ENCODE measurements around the gene CHURC1. TPM values are rescaled to one million over a fixed set of nuclear protein-coding genes. Genes with fewer than 3 reads are reported as not detected.

The CHURC1 gene
- total and polyA plus RNA-seq, 2 of the 4 experiments (the other 2 are of a cell fraction), result 38.0 to 69.5 TPM

GRCh38 chr14:64951724-64952123 lies 37.5 kb downstream of the CHURC1 start:
- no peak overlapping the region for H3K4me2 ChIP-seq (ENCODE audit: low read depth, low read length)
- H3K27ac ChIP-seq (ENCODE audit: insufficient read depth, low read length), result no peak overlapping the region
- H2AFZ ChIP-seq (replicated peaks; ENCODE audit: low read length, poor library complexity), result no peak overlapping the region
- H2AK5ac ChIP-seq (ENCODE audit: low read depth, low read length), result no peak overlapping the region
- H3K79me1 ChIP-seq (ENCODE audit: low read depth in 1 of 2, low read length in 2 of 2), result no peaks in the 10 kb centered on the region; a peak in 1 of 4 replicates
- ChIA-PET CTCF (no interaction called here), POLR2A (ENCODE audit: unreplicated experiment) (no interaction called here)
- no peak overlapping the region for H2BK120ac ChIP-seq (ENCODE audit: low read depth, low read length)
- peaks cover 2% of the 10 kb centered on the region; the same call in 1 of the 2 replicates for H3K9me1 ChIP-seq (ENCODE audit: insufficient read depth, low read length)
- no peak overlapping the region for H2AK9ac ChIP-seq (replicated peaks; ENCODE audit: low read depth, low read length, poor library complexity)
- no peaks in the 10 kb centered on the region for H3K4me1 ChIP-seq (ENCODE audit: control insufficient read depth, insufficient read depth, low read length)
- no peak overlapping the region for H3K4ac ChIP-seq (ENCODE audit: low read depth, low read length)
- no peaks in the 10 kb centered on the region for H3K9me3 ChIP-seq (ENCODE audit: control insufficient read depth, insufficient read depth, low read length)
- no peak for TF ChIP-seq CTCF (conservative IDR thresholded peaks at IDR 0.05; ENCODE audit: low read depth, low read length)
- peaks cover 11% of the 10 kb centered on the region; the same call in 1 of the 2 replicates for H3K36me3 ChIP-seq (ENCODE audit: control insufficient read depth, insufficient read depth, low read length)
- DNase-seq, result no peak
- H4K5ac ChIP-seq (ENCODE audit: low read depth, low read length), result no peak overlapping the region
- H3K4me3 ChIP-seq (ENCODE audit: insufficient read depth, low read depth, low read length), result no peak overlapping the region
- no peak for ATAC-seq (ENCODE audit: low read depth)
- no TSS peak for BruUV-seq (replicated peaks)
- intact Hi-C loops (cut with micrococcal nuclease), result no loop called here
- no peak overlapping the region for H4K8ac ChIP-seq (ENCODE audit: low read depth in 2 of 2, low read length in 2 of 2)
- H3K27me3 ChIP-seq (ENCODE audit: control insufficient read depth, insufficient read depth, low read length), result no peaks in the 10 kb centered on the region
- H2BK20ac ChIP-seq (ENCODE audit: low read depth, low read length), result no peak overlapping the region
- no peak overlapping the region for H2BK15ac ChIP-seq (ENCODE audit: low read depth, low read length)
- no peak overlapping the region for H3K9ac ChIP-seq (ENCODE audit: low read depth, low read length)
- dilution Hi-C loops (cut with HindIII; ENCODE audit: low sequenced_read_pairs, unreplicated experiment), result no loop called here
- H4K91ac ChIP-seq (ENCODE audit: insufficient read depth, low read depth, low read length), result no peak overlapping the region
- in situ Hi-C loops (cut with MboI; ENCODE audit: low sequenced_read_pairs), result no loop called here
- no peak overlapping the region for H3K18ac ChIP-seq (ENCODE audit: low read depth, low read length)
- no peak overlapping the region for H2BK5ac ChIP-seq (ENCODE audit: low read depth, low read length, poor library complexity, severe bottlenecking)
- H4K20me1 ChIP-seq (ENCODE audit: insufficient read depth, low read length), result no peaks in the 10 kb centered on the region
- no peak overlapping the region for H3K14ac ChIP-seq (replicated peaks; ENCODE audit: low read depth, low read length)
- H3K56ac ChIP-seq (ENCODE audit: extremely low read depth, insufficient read depth, low read length), result no peak overlapping the region
- no peak overlapping the region for H3K23ac ChIP-seq (ENCODE audit: low read depth, low read length)
